Subcutaneous abdominal adipose tissue (tissue), 5 donors: ENCODE results near the gene POLR1E.

Experiments
- H3K27ac ChIP-seq: one replicate; pipeline ENCODE4 v1.7.0; 2013; ENCODE audit warnings: low read depth, mild to moderate bottlenecking, inconsistent platforms, low read length, moderate library complexity
- H3K27me3 ChIP-seq, 5 donors: one replicate each; pipeline ENCODE4 v1.7.0; 2013; ENCODE audit warnings: low read length in 5 of 5, inconsistent platforms in 1 of 5; ENCODE audit not compliant: control insufficient read depth in 5 of 5, insufficient read depth in 4 of 5
- H3K36me3 ChIP-seq, 5 donors: one replicate each; pipeline ENCODE4 v1.7.0; 2013; ENCODE audit warnings: low read length in 5 of 5; ENCODE audit not compliant: control insufficient read depth in 5 of 5, insufficient read depth in 5 of 5
- H3K4me1 ChIP-seq, 5 donors: one replicate each; pipeline ENCODE4 v1.7.0; 2013; ENCODE audit warnings: low read length in 5 of 5, mild to moderate bottlenecking in 3 of 5, moderate library complexity in 1 of 5; ENCODE audit not compliant: control insufficient read depth in 5 of 5, insufficient read depth in 5 of 5
- H3K4me3 ChIP-seq, 5 donors: one replicate each; pipeline ENCODE4 v1.7.0; 2013; ENCODE audit warnings: low read length in 5 of 5, low read depth in 1 of 5
- H3K9ac ChIP-seq, 5 donors: one replicate each; pipeline ENCODE4 v1.7.0; 2013; ENCODE audit warnings: low read length in 5 of 5, mild to moderate bottlenecking in 4 of 5, moderate library complexity in 3 of 5
- H3K9me3 ChIP-seq, 5 donors: one replicate each; pipeline ENCODE4 v1.7.0; 2013; ENCODE audit warnings: low read length in 5 of 5; ENCODE audit not compliant: control insufficient read depth in 5 of 5
- donor health status: healthy.
- donor health status: healthy.
- donor health status: healthy.
- donor health status: healthy.
- donor health status: healthy.

Gene POLR1E

DNA sequence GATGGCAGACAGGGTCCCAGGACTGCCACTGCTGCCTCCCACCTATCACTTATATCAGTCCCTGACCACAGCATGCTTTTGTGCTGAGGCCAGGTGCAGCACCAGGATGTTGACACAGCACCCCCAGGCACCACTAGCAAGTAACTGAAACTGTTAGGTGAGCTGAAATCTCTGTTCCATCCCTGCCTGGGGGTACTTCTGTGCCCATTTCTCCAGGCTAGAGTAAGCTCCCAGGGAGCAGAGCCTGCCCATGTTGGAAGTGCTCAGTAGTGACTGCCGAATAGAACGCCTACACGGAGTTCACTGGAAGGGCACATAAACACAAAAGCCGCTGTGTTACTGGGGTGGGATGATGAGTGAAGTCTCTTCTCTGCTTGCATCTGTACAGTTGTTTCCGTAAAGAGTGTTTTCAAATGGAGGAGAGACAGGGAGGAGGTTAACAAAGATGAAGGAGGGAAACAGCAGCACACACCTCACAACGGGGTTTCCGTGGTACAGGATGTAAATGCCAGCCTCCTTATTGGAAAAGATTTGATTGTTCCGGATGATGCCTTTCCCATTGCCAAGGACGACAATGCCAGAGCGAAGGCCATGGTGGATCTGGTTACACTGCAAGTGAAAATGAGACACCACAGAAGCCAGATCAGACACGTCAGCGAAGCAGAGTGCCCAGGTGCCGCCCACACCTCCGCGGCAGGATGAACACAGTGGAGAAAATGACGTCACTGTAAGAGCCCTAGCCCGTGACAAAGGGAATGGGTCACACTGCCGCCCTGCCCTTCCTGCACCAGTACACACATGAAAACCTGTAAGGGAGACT is 43.1 kb downstream of the POLR1E start:
- Histone ChIP-seq H3K9me3 (no peaks in the 10 kb centered on the region), H3K27me3 (no peaks in the 10 kb centered on the region), H3K4me3 (no peak overlapping the region), H3K36me3 (peaks cover 4 to 62% (median 51%) of the 10 kb centered on the region in 5 donors), H3K27ac (no peak overlapping the region), H3K4me1 (no peaks in the 10 kb centered on the region), H3K9ac (no peak overlapping the region)

DNA sequence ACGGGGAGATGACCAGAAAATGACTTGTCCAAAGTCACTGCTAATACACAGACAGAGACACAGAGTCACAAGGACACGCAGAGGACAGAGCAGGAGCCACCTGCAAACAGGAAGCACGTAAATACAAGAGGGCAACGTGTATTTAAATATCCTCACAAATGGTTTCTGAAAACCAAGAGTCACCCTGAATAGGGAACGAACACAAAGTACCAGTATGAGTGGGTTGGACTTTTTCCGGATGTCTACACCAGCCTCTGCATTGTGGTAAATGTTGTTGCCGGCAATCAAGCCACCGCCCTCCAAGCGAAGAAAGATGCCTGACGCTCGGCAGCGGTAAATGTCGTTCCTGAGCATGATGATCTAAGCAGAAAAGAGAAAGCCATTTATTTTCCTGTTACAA is 46.0 kb downstream of the POLR1E start:
- Histone ChIP-seq H3K4me3 (no peak overlapping the region), H3K27me3 (no peaks in the 10 kb centered on the region), H3K36me3 (peaks cover 9 to 56% (median 43%) of the 10 kb centered on the region in 5 donors), H3K4me1 (no peaks in the 10 kb centered on the region), H3K9me3 (no peaks in the 10 kb centered on the region), H3K9ac (no peak overlapping the region), H3K27ac (no peak overlapping the region)

DNA sequence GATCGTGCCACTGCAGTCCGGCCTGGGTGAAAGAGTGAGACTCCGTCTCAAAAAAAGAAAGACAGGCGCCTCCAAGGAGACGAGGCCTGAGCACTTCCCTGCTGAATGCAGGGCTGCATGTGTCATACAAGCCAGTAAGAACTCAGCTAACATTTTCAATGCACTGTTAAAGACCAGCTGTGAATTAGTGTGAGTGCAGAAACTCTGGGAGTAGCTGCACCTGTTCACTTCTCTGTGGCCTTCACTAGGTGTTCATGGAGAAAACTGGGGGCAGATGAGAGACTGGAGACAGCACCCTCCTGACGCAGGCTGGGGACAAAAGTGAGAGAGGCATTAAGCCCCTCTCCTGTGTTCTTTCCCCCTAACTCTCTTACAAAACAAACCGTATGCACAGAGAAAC is 48.7 kb downstream of the POLR1E start:
- H3K27me3 ChIP-seq, result no peaks in the 10 kb centered on the region
- no peak overlapping the region for H3K4me3 ChIP-seq
- H3K9me3 ChIP-seq, result no peaks in the 10 kb centered on the region
- peaks cover 5 to 56% (median 42%) of the 10 kb centered on the region in 5 donors for H3K36me3 ChIP-seq
- H3K27ac ChIP-seq, result no peak overlapping the region
- no peaks in the 10 kb centered on the region for H3K4me1 ChIP-seq
- no peak overlapping the region for H3K9ac ChIP-seq

DNA sequence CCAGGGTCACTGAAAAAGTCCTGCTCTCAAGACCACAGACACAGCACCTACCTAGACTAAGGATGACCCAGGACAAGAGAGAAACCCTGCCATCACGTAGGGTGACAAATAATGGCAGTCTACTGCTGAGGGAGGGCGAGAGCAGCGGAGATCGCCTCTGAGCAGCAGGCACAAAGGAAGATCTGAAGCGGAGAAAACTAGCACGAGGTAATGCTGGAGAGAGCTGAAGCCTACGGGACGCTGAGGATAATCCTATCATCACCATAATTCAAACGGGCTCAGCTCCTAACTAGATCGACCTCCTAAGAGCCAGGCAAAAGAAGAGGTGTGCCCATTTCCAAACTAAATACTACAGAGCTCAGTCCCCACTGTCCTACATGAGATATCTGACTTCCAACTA is 49.2 kb downstream of the POLR1E start:
- H3K9me3 ChIP-seq, result no peaks in the 10 kb centered on the region
- no peak overlapping the region for H3K4me3 ChIP-seq
- H3K4me1 ChIP-seq, result no peaks in the 10 kb centered on the region
- H3K36me3 ChIP-seq, result peaks cover 5 to 52% (median 39%) of the 10 kb centered on the region in 5 donors
- H3K9ac ChIP-seq, result no peak overlapping the region
- no peaks in the 10 kb centered on the region for H3K27me3 ChIP-seq
- no peak overlapping the region for H3K27ac ChIP-seq

DNA sequence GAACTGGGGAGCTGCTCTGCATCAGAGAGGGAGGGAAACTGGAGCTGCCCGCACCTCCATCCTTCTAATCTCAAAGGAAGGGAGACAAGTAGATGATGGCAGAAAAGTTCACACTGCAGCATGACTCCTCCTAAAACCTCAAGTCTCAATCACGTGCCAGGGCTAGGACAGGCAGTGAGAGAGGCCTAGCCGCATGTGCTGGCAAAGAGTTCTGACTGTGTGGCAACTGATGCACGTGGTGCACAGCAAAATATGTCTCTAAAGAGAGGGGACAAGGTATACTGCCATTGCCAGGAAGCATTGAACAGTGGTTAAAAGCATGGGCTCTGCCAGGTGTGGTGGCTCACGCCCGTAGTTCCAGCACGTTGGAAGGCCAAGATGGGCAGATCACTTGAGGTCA is 52.4 kb downstream of the POLR1E start:
- Histone ChIP-seq H3K4me3 (no peak overlapping the region), H3K9me3 (no peaks in the 10 kb centered on the region), H3K27ac (no peak overlapping the region), H3K36me3 (peaks cover 5 to 49% (median 36%) of the 10 kb centered on the region in 5 donors), H3K4me1 (peaks cover 2 to 6% (median 5%) of the 10 kb centered on the region in 5 donors), H3K9ac (no peak overlapping the region), H3K27me3 (no peaks in the 10 kb centered on the region)

DNA sequence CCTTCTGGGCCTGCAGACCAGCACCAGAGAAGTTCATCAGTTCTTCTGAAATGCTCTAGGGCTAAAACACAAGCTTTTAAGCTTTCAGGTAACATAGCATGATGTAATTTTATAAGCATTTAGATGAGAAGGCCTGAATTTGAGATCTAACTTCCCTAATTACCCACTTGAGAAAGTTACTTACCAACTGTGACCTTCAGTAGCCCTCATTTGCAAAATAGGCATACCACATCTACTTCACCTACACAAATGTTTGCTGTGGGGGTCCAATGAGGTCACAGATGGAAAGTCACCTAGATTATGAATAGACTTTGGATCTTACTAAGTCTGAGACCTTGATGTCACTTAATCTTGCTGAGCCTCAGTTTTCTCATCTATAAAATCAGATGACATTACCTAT is 53.9 kb downstream of the POLR1E start:
- no peak overlapping the region for H3K9ac ChIP-seq
- H3K4me1 ChIP-seq, result peaks cover 2 to 6% (median 5%) of the 10 kb centered on the region in 5 donors
- no peaks in the 10 kb centered on the region for H3K27me3 ChIP-seq
- peaks cover 5 to 46% (median 36%) of the 10 kb centered on the region in 5 donors for H3K36me3 ChIP-seq
- H3K9me3 ChIP-seq, result no peaks in the 10 kb centered on the region
- H3K4me3 ChIP-seq, result no peak overlapping the region
- H3K27ac ChIP-seq, result no peak overlapping the region

DNA sequence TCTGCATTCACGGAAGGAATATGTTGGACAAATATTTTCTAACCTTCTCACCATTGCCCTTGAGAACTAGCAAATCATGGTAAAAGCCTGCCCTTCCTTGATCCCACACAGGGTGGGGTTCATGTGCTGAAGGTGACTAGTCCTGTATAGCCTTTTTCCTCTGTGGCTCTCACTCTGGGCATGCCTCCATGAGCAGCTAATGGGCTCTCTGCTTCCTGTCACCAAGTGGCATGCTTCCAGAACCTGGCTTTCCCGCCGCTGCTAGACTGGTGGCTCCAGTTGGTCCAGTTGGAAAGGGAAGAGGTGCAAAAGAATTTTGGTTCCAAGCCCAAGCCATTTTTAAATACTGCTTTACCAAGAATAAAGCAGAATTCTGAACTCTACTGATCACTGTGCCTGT is 54.9 kb downstream of the POLR1E start:
- no peak overlapping the region for H3K27ac ChIP-seq
- H3K27me3 ChIP-seq, result no peaks in the 10 kb centered on the region
- peaks cover 2 to 6% (median 5%) of the 10 kb centered on the region in 5 donors for H3K4me1 ChIP-seq
- H3K9ac ChIP-seq, result no peak overlapping the region
- H3K9me3 ChIP-seq, result no peaks in the 10 kb centered on the region
- H3K4me3 ChIP-seq, result no peak overlapping the region
- H3K36me3 ChIP-seq, result peaks cover 5 to 42% (median 35%) of the 10 kb centered on the region in 5 donors

DNA sequence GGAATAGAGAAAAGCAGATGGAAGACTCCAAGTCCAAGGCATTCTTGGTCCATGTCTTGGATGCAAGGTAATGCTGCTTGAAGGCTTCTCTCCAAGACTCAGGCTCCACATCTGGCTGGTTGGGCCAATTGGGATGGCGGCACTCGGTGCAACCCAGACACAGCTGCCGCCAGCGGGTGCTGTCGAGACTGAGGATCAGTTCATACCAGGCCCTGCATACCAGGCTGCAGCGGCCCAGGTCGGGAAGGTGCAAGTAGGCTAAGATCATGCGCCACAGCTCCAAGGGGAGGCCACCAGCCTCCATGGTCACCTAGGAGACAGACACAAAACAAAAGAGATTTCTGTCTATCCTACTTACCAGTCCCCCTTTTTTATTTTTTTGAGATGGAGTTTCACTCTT is 55.7 kb downstream of the POLR1E start:
- Histone ChIP-seq H3K4me1 (peaks cover 2 to 6% (median 5%) of the 10 kb centered on the region in 5 donors), H3K9ac (no peak overlapping the region), H3K27me3 (no peaks in the 10 kb centered on the region), H3K4me3 (no peak overlapping the region), H3K9me3 (no peaks in the 10 kb centered on the region), H3K27ac (no peak overlapping the region), H3K36me3 (peaks cover 0 to 38% (median 29%) of the 10 kb centered on the region in 5 donors)

DNA sequence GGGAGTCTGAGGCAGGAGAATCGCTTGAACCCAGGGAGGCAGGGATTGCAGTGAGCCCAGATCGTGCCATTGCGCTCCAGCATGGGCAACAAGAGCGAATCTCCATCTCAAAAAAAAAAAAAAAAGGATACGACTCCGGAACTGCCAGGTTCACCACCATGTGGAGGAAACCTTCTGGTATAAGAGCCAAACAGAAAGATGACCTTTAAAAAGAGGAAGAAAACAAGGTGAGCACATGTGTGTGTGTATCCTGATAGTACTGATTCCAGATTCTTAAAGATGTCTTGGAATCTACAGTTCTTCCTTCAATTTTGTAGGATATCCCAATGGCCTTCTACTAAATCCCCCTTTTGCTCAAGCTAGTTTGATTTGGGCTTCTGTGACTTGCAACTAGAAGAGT is 56.7 kb downstream of the POLR1E start:
- Histone ChIP-seq H3K9me3 (no peaks in the 10 kb centered on the region), H3K4me3 (no peak overlapping the region), H3K27ac (no peak overlapping the region), H3K9ac (no peak overlapping the region), H3K36me3 (peaks cover 0 to 28% (median 21%) of the 10 kb centered on the region in 5 donors), H3K4me1 (peaks cover 2 to 6% (median 5%) of the 10 kb centered on the region in 5 donors), H3K27me3 (no peaks in the 10 kb centered on the region)

DNA sequence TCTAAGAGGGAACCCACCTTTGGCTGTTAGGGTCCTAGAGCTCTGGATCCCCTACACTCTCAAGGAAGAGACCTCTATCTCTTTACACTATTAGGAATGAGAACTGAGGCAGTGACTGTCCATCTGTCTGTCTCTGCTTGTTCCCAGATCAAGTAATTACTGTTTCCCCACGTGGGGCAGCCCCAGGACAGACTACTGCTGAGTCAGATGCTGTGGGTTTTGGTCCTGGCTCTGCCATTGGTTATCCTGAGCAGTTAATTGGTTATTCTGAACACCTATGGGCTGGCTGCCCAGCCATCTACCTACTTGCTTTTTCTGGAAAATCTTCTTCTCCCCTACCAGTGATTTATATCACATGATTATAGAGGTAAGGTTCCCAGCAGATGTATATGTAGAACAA is 57.1 kb downstream of the POLR1E start:
- Histone ChIP-seq H3K27me3 (no peaks in the 10 kb centered on the region), H3K36me3 (peaks cover 0 to 24% (median 17%) of the 10 kb centered on the region in 5 donors), H3K9me3 (no peaks in the 10 kb centered on the region), H3K4me1 (peaks cover 2 to 6% (median 5%) of the 10 kb centered on the region in 5 donors), H3K4me3 (no peak overlapping the region), H3K27ac (no peak overlapping the region), H3K9ac (no peak overlapping the region)
